ENCODE measurements around the gene FRMPD1. TPM values are rescaled to one million over a fixed set of nuclear protein-coding genes. Genes with fewer than 3 reads are reported as not detected.

The FRMPD1 gene
- total RNA-seq, 1 donor from 2014 or later = 0.07 TPM

GRCh38 chr9:37796232-37796631 is 145.5 kb downstream of the FRMPD1 start:
- Histone ChIP-seq H4K20me1 (ENCODE audit: insufficient read depth, low read length) (no peaks in the 10 kb centered on the region), H3K4me3 (ENCODE audit: insufficient read depth, low read depth, low read length) (no peak overlapping the region), H3K36me3 (ENCODE audit: insufficient read depth, low read length) (no peaks in the 10 kb centered on the region), H3K9me3 (ENCODE audit: insufficient read depth, low read depth, low read length) (no peaks in the 10 kb centered on the region), H3K27ac (ENCODE audit: low read depth, low read length) (no peak overlapping the region), H3K79me2 (ENCODE audit: insufficient read depth, low read length) (peaks cover 20% of the 10 kb centered on the region), H3K27me3 (ENCODE audit: insufficient read depth, low read length) (no peaks in the 10 kb centered on the region), H3K9ac (ENCODE audit: low read length) (no peak overlapping the region), H2AFZ (ENCODE audit: low read depth, low read length) (no peak overlapping the region), H3K4me2 (ENCODE audit: low read length) (no peak overlapping the region), H3K4me1 (ENCODE audit: insufficient read depth, low read length) (peaks cover 2% of the 10 kb centered on the region)
- Mint-ChIP-seq H3K27ac (ENCODE audit: unreplicated experiment) (no peak overlapping the region), H3K36me3 (ENCODE audit: low read depth, unreplicated experiment) (peaks cover 2% of the 10 kb centered on the region), H3K4me1 (ENCODE audit: low read depth, unreplicated experiment) (no peaks in the 10 kb centered on the region), H3K27me3 (ENCODE audit: low read depth, unreplicated experiment) (peaks cover 6% of the 10 kb centered on the region), H3K4me3 (ENCODE audit: unreplicated experiment) (no peak overlapping the region), H3K9me3 (ENCODE audit: unreplicated experiment) (no peaks in the 10 kb centered on the region)
- no peak for FAIRE-seq
- DNase-seq (ENCODE audit: low read depth) = no peak
- TF ChIP-seq CTCF (IDR thresholded peaks at IDR 0.05; ENCODE audit: insufficient read depth, low read depth, low read length) = no peak
- TF ChIP-seq EZH2 (IDR thresholded peaks at IDR 0.05; ENCODE audit: insufficient read depth, low read length) = no peak

Other genes starting within 250 kb of the FRMPD1 start
- gene GRHPR, start 228.3 kb upstream of the FRMPD1 start, total RNA-seq = 82.1 and 88.1 TPM in 2 replicates
- gene ZBTB5, start 185.5 kb upstream of the FRMPD1 start, total RNA-seq = 11.3 and 12.3 TPM in 2 replicates
- gene POLR1E, start 165.0 kb upstream of the FRMPD1 start, total RNA-seq = 20.5 and 23.2 TPM in 2 replicates
- gene FBXO10, start 74.6 kb upstream of the FRMPD1 start, total RNA-seq = 11.7 and 12.7 TPM in 2 replicates
- 125 and 137 TPM in 2 replicates for gene TOMM5, start 58.4 kb upstream of the FRMPD1 start, total RNA-seq
- 4.2 and 6.2 TPM in 2 replicates for gene TRMT10B, start 102.9 kb downstream of the FRMPD1 start, total RNA-seq
- 24.6 and 30.7 TPM in 2 replicates for gene EXOSC3, start 134.1 kb downstream of the FRMPD1 start, total RNA-seq
- gene DCAF10, start 149.8 kb downstream of the FRMPD1 start, total RNA-seq = 22.3 and 24.2 TPM in 2 replicates